ENCODE results near the gene STK25.

STK25 gene

GRCh38 chr2:241475267-241475666 is 33.1 kb downstream of the STK25 start:
- Histone ChIP-seq H3K4me1 (ENCODE audit: control insufficient read depth, insufficient read depth, low read length, unreplicated experiment) (no peaks in the 10 kb centered on the region), H3K27me3 (ENCODE audit: insufficient read depth, low read length) (peaks cover 3% of the 10 kb centered on the region; the same call in 1 of the 2 replicates), H3K27ac (ENCODE audit: low read depth, low read length) (no peak overlapping the region)

GRCh38 chr2:241473399-241473798 is 35.0 kb downstream of the STK25 start:
- no peaks in the 10 kb centered on the region for H3K36me3 ChIP-seq (ENCODE audit: insufficient read depth, low read length)
- H3K4me3 ChIP-seq (ENCODE audit: low read depth, low read length), result no peak overlapping the region
- no peaks in the 10 kb centered on the region for H3K79me2 ChIP-seq (ENCODE audit: control insufficient read depth, insufficient read depth, low read length, unreplicated experiment)

More at GRCh38 chr2:241475267-241475666, 33.1 kb downstream of the STK25 start:
- H3K36me3 ChIP-seq (ENCODE audit: insufficient read depth, low read length), result no peaks in the 10 kb centered on the region
- no peak overlapping the region for H2AFZ ChIP-seq (ENCODE audit: low read length, unreplicated experiment)
- H3K4me3 ChIP-seq (ENCODE audit: low read depth, low read length), result no peak overlapping the region
- no peaks in the 10 kb centered on the region for H3K79me2 ChIP-seq (ENCODE audit: control insufficient read depth, insufficient read depth, low read length, unreplicated experiment)

GRCh38 chr2:241469746-241470145 is 38.6 kb downstream of the STK25 start:
- Histone ChIP-seq H3K36me3 (ENCODE audit: insufficient read depth, low read length) (no peaks in the 10 kb centered on the region), H3K79me2 (ENCODE audit: control insufficient read depth, insufficient read depth, low read length, unreplicated experiment) (no peaks in the 10 kb centered on the region), H2AFZ (ENCODE audit: low read length, unreplicated experiment) (no peak overlapping the region), H3K4me1 (ENCODE audit: control insufficient read depth, insufficient read depth, low read length, unreplicated experiment) (no peaks in the 10 kb centered on the region), H3K27me3 (ENCODE audit: insufficient read depth, low read length) (peaks cover 3% of the 10 kb centered on the region; the same call in 1 of the 2 replicates), H3K4me3 (ENCODE audit: low read depth, low read length) (no peak overlapping the region), H3K27ac (ENCODE audit: low read depth, low read length) (no peak overlapping the region)

More at GRCh38 chr2:241473399-241473798, 35.0 kb downstream of the STK25 start:
- Histone ChIP-seq H3K27me3 (ENCODE audit: insufficient read depth, low read length) (peaks cover 3% of the 10 kb centered on the region; the same call in 1 of the 2 replicates), H3K4me1 (ENCODE audit: control insufficient read depth, insufficient read depth, low read length, unreplicated experiment) (no peaks in the 10 kb centered on the region), H3K27ac (ENCODE audit: low read depth, low read length) (no peak overlapping the region), H2AFZ (ENCODE audit: low read length, unreplicated experiment) (no peak overlapping the region)

GRCh38 chr2:241468476-241468781 is 40.0 kb downstream of the STK25 start:
- no peaks in the 10 kb centered on the region for H3K79me2 ChIP-seq (ENCODE audit: control insufficient read depth, insufficient read depth, low read length, unreplicated experiment)
- no peak overlapping the region for H3K27ac ChIP-seq (ENCODE audit: low read depth, low read length)
- no peaks in the 10 kb centered on the region for H3K36me3 ChIP-seq (ENCODE audit: insufficient read depth, low read length)
- H3K27me3 ChIP-seq (ENCODE audit: insufficient read depth, low read length), result peaks cover 3% of the 10 kb centered on the region; the same call in 1 of the 2 replicates
- H3K4me3 ChIP-seq (ENCODE audit: low read depth, low read length), result no peak overlapping the region
- H3K4me1 ChIP-seq (ENCODE audit: control insufficient read depth, insufficient read depth, low read length, unreplicated experiment), result no peaks in the 10 kb centered on the region
- no peak overlapping the region for H2AFZ ChIP-seq (ENCODE audit: low read length, unreplicated experiment)

GRCh38 chr2:241467777-241468475 is 40.5 kb downstream of the STK25 start:
- no peaks in the 10 kb centered on the region for H3K36me3 ChIP-seq (ENCODE audit: insufficient read depth, low read length)

GRCh38 chr2:241466230-241466629 is 42.2 kb downstream of the STK25 start:
- Histone ChIP-seq H3K4me1 (ENCODE audit: control insufficient read depth, insufficient read depth, low read length, unreplicated experiment) (no peaks in the 10 kb centered on the region), H3K27me3 (ENCODE audit: insufficient read depth, low read length) (no peaks in the 10 kb centered on the region), H2AFZ (ENCODE audit: low read length, unreplicated experiment) (no peak overlapping the region), H3K4me3 (ENCODE audit: low read depth, low read length) (no peak overlapping the region), H3K27ac (ENCODE audit: low read depth, low read length) (no peak overlapping the region), H3K36me3 (ENCODE audit: insufficient read depth, low read length) (no peaks in the 10 kb centered on the region), H3K79me2 (ENCODE audit: control insufficient read depth, insufficient read depth, low read length, unreplicated experiment) (no peaks in the 10 kb centered on the region)

More at GRCh38 chr2:241467777-241468475, 40.5 kb downstream of the STK25 start:
- H3K27me3 ChIP-seq (ENCODE audit: insufficient read depth, low read length), result peaks cover 3% of the 10 kb centered on the region; the same call in 1 of the 2 replicates
- H2AFZ ChIP-seq (ENCODE audit: low read length, unreplicated experiment), result no peak overlapping the region
- no peaks in the 10 kb centered on the region for H3K79me2 ChIP-seq (ENCODE audit: control insufficient read depth, insufficient read depth, low read length, unreplicated experiment)
- no peaks in the 10 kb centered on the region for H3K4me1 ChIP-seq (ENCODE audit: control insufficient read depth, insufficient read depth, low read length, unreplicated experiment)
- H3K27ac ChIP-seq (ENCODE audit: low read depth, low read length), result no peak overlapping the region
- no peak overlapping the region for H3K4me3 ChIP-seq (ENCODE audit: low read depth, low read length)

GRCh38 chr2:241465543-241465942 is 42.8 kb downstream of the STK25 start:
- Histone ChIP-seq H3K27ac (ENCODE audit: low read depth, low read length) (no peak overlapping the region), H3K27me3 (ENCODE audit: insufficient read depth, low read length) (no peaks in the 10 kb centered on the region), H3K36me3 (ENCODE audit: insufficient read depth, low read length) (no peaks in the 10 kb centered on the region), H3K4me3 (ENCODE audit: low read depth, low read length) (no peak overlapping the region), H2AFZ (ENCODE audit: low read length, unreplicated experiment) (no peak overlapping the region), H3K4me1 (ENCODE audit: control insufficient read depth, insufficient read depth, low read length, unreplicated experiment) (no peaks in the 10 kb centered on the region), H3K79me2 (ENCODE audit: control insufficient read depth, insufficient read depth, low read length, unreplicated experiment) (no peaks in the 10 kb centered on the region)

- Histone ChIP-seq H3K4me3 (ENCODE audit: low read depth, low read length) (no peak overlapping the region), H3K4me1 (ENCODE audit: control insufficient read depth, insufficient read depth, low read length, unreplicated experiment) (no peaks in the 10 kb centered on the region), H2AFZ (ENCODE audit: low read length, unreplicated experiment) (no peak overlapping the region), H3K27ac (ENCODE audit: low read depth, low read length) (no peak overlapping the region), H3K36me3 (ENCODE audit: insufficient read depth, low read length) (no peaks in the 10 kb centered on the region), H3K79me2 (ENCODE audit: control insufficient read depth, insufficient read depth, low read length, unreplicated experiment) (no peaks in the 10 kb centered on the region), H3K27me3 (ENCODE audit: insufficient read depth, low read length) (no peaks in the 10 kb centered on the region)
These were observed 44.9 kb downstream of the STK25 start for GRCh38 chr2:241463276-241464135.

- Histone ChIP-seq H3K4me1 (ENCODE audit: control insufficient read depth, insufficient read depth, low read length, unreplicated experiment) (no peaks in the 10 kb centered on the region), H2AFZ (ENCODE audit: low read length, unreplicated experiment) (no peak overlapping the region), H3K36me3 (ENCODE audit: insufficient read depth, low read length) (no peaks in the 10 kb centered on the region), H3K27me3 (ENCODE audit: insufficient read depth, low read length) (no peaks in the 10 kb centered on the region), H3K79me2 (ENCODE audit: control insufficient read depth, insufficient read depth, low read length, unreplicated experiment) (no peaks in the 10 kb centered on the region), H3K27ac (ENCODE audit: low read depth, low read length) (no peak overlapping the region), H3K4me3 (ENCODE audit: low read depth, low read length) (no peak overlapping the region)
These were observed 46.4 kb downstream of the STK25 start for GRCh38 chr2:241461693-241462677.

GRCh38 chr2:241460631-241461030 is 47.8 kb downstream of the STK25 start:
- H3K4me3 ChIP-seq (ENCODE audit: low read depth, low read length), result no peak overlapping the region

More at GRCh38 chr2:241460631-241461030, 47.8 kb downstream of the STK25 start:
- Histone ChIP-seq H3K36me3 (ENCODE audit: insufficient read depth, low read length) (no peaks in the 10 kb centered on the region), H3K4me1 (ENCODE audit: control insufficient read depth, insufficient read depth, low read length, unreplicated experiment) (no peaks in the 10 kb centered on the region), H3K79me2 (ENCODE audit: control insufficient read depth, insufficient read depth, low read length, unreplicated experiment) (no peaks in the 10 kb centered on the region), H2AFZ (ENCODE audit: low read length, unreplicated experiment) (no peak overlapping the region), H3K27ac (ENCODE audit: low read depth, low read length) (no peak overlapping the region), H3K27me3 (ENCODE audit: insufficient read depth, low read length) (no peaks in the 10 kb centered on the region)
